ENCODE measurements around the gene ZPLD1. TPM values are rescaled to one million over a fixed set of nuclear protein-coding genes. Genes with fewer than 3 reads are reported as not detected.

The ZPLD1 gene
- total and polyA plus RNA-seq, 5 donors from 2014 or later = not detected

DNA sequence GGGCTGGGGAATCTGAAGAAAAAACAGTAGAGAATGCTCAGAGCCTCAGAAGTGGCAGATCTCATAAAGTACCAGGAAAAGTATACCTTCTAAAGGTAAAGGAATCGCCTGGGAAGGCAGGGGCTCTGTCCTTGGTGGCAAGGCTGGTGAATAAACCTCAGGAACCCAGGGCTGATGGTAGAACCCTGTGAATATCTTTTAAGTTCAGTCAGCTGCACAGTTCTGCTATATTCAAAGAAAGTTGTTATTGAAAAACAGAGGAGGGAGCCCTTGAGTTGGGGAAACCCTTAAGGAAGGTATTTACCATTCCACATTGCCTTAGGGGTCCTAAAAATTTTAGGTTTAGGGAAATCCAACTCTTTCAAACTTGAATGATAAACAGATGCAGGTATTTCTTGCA lies 31.2 kb downstream of the ZPLD1 start:
- DNase-seq (no peak), ATAC-seq (ENCODE audit: low read depth in 2 of 2) (no peak)
- Mint-ChIP-seq H3K27ac (no peak overlapping the region), H3K36me3 (no peaks in the 10 kb centered on the region), H3K4me1 (no peaks in the 10 kb centered on the region), H3K27me3 (peaks cover 24% of the 10 kb centered on the region), H3K4me3 (no peak overlapping the region), H3K9me3 (peaks cover 0 to 2% (median 0%) of the 10 kb centered on the region in 7 donors)
- Histone ChIP-seq H3K27ac (ENCODE audit: insufficient read depth, low read length, poor library complexity, severe bottlenecking) (no peak overlapping the region), H3K4me1 (ENCODE audit: control insufficient read depth, insufficient read depth, low read length, poor library complexity, severe bottlenecking) (no peaks in the 10 kb centered on the region), H3K4me3 (ENCODE audit: low read depth, low read length) (no peak overlapping the region), H3K9me3 (ENCODE audit: control insufficient read depth in 2 of 2, low read length in 2 of 2) (no peaks in the 10 kb centered on the region), H3K36me3 (ENCODE audit: control insufficient read depth, insufficient read depth, low read length) (no peaks in the 10 kb centered on the region), H3K27me3 (ENCODE audit: control insufficient read depth, insufficient read depth, low read length) (no peaks in the 10 kb centered on the region)

DNA sequence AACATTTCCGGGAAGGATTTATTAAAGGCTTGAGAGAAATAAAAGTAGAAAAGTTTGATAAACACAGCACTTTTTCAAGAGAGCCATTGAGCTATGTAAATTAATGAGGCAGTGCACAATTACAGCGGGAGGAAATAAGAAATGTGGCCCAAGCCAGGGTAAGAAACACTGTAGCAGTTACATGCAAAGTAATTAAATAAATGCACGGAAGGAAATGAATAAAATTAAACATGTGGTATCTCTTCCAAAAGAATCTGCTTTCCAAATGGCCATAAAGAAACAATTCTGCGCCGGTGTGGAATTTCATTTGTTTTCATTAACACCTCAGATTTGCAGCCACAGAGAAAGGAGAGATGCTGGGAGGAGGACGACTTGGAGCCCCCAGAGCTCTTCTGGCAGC lies 35.3 kb downstream of the ZPLD1 start:
- H3K4me1 ChIP-seq (ENCODE audit: control insufficient read depth, insufficient read depth, low read length, poor library complexity, severe bottlenecking) = no peaks in the 10 kb centered on the region
- DNase-seq (no peak), ATAC-seq (ENCODE audit: low read depth in 2 of 2) (no peak)
- Mint-ChIP-seq H3K27ac (no peak overlapping the region), H3K4me1 (no peaks in the 10 kb centered on the region), H3K27me3 (peaks cover 14% of the 10 kb centered on the region), H3K9me3 (peaks cover 0 to 2% (median 0%) of the 10 kb centered on the region in 7 donors), H3K36me3 (no peaks in the 10 kb centered on the region), H3K4me3 (no peak overlapping the region)
- H3K36me3 ChIP-seq (ENCODE audit: control insufficient read depth, insufficient read depth, low read length) = no peaks in the 10 kb centered on the region
- no peaks in the 10 kb centered on the region for H3K27me3 ChIP-seq (ENCODE audit: control insufficient read depth, insufficient read depth, low read length)
- H3K9me3 ChIP-seq (ENCODE audit: control insufficient read depth in 2 of 2, low read length in 2 of 2) = no peaks in the 10 kb centered on the region
- H3K27ac ChIP-seq (ENCODE audit: insufficient read depth, low read length, poor library complexity, severe bottlenecking) = no peak overlapping the region
- H3K4me3 ChIP-seq (ENCODE audit: low read depth, low read length) = no peak overlapping the region

DNA sequence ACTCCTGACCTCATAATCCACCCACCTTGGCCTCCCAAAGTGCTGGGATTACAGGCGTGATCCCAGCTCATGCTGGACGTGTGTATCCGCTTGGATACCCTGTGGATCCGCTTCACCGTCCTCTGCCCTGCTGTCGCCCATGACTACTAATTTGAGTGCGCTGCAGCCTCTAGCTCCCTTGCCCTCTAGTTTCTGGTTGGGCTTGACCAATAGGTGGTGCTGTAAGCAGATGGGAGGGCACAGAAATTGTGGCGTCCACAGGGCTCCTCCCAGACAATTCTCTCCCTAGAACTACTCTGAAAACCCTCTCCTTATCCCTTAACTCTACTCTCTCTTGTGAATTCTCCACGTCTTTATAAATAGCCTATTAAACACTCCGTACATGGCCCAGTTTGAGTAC lies 36.2 kb downstream of the ZPLD1 start:
- H3K4me3 Mint-ChIP-seq = no peak overlapping the region
- peaks cover 14% of the 10 kb centered on the region for H3K27me3 Mint-ChIP-seq
- Histone ChIP-seq H3K27me3 (ENCODE audit: control insufficient read depth, insufficient read depth, low read length) (no peaks in the 10 kb centered on the region), H3K9me3 (ENCODE audit: control insufficient read depth in 2 of 2, low read length in 2 of 2) (no peaks in the 10 kb centered on the region), H3K27ac (ENCODE audit: insufficient read depth, low read length, poor library complexity, severe bottlenecking) (no peak overlapping the region), H3K4me3 (ENCODE audit: low read depth, low read length) (no peak overlapping the region), H3K4me1 (ENCODE audit: control insufficient read depth, insufficient read depth, low read length, poor library complexity, severe bottlenecking) (no peaks in the 10 kb centered on the region), H3K36me3 (ENCODE audit: control insufficient read depth, insufficient read depth, low read length) (no peaks in the 10 kb centered on the region)
- H3K36me3 Mint-ChIP-seq = no peaks in the 10 kb centered on the region
- ATAC-seq (ENCODE audit: low read depth in 2 of 2) (no peak), DNase-seq (no peak)
- H3K9me3 Mint-ChIP-seq = peaks cover 0 to 2% (median 0%) of the 10 kb centered on the region in 7 donors
- H3K4me1 Mint-ChIP-seq = no peaks in the 10 kb centered on the region
- no peak overlapping the region for H3K27ac Mint-ChIP-seq

DNA sequence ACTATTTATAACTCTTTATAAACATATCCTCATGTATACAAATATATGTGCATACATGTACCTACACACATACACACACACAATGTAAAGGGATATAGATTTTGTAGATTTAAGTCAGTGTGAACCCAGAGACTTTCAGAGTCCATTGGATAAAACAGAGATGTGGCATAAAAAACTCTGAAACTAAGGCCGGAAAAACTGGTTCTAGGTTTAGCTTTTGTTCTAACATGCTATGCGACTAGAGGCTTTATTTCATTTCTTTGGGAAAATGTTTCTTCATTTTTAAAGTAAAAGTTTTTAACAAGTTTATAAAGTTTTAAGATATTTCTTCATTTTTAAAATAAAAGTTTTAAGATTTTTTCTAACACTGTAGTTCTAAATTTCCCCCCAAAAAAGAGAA lies 36.7 kb downstream of the ZPLD1 start:
- Histone ChIP-seq H3K27ac (ENCODE audit: insufficient read depth, low read length, poor library complexity, severe bottlenecking) (no peak overlapping the region), H3K9me3 (ENCODE audit: control insufficient read depth in 2 of 2, low read length in 2 of 2) (no peaks in the 10 kb centered on the region), H3K4me3 (ENCODE audit: low read depth, low read length) (no peak overlapping the region), H3K27me3 (ENCODE audit: control insufficient read depth, insufficient read depth, low read length) (no peaks in the 10 kb centered on the region), H3K4me1 (ENCODE audit: control insufficient read depth, insufficient read depth, low read length, poor library complexity, severe bottlenecking) (no peaks in the 10 kb centered on the region), H3K36me3 (ENCODE audit: control insufficient read depth, insufficient read depth, low read length) (no peaks in the 10 kb centered on the region)
- Mint-ChIP-seq H3K27ac (no peak overlapping the region), H3K36me3 (no peaks in the 10 kb centered on the region), H3K27me3 (peaks cover 11% of the 10 kb centered on the region), H3K4me3 (no peak overlapping the region), H3K4me1 (no peaks in the 10 kb centered on the region), H3K9me3 (peaks cover 0 to 2% (median 0%) of the 10 kb centered on the region in 7 donors)
- DNase-seq = no peak
- ATAC-seq (ENCODE audit: low read depth in 2 of 2) = no peak

DNA sequence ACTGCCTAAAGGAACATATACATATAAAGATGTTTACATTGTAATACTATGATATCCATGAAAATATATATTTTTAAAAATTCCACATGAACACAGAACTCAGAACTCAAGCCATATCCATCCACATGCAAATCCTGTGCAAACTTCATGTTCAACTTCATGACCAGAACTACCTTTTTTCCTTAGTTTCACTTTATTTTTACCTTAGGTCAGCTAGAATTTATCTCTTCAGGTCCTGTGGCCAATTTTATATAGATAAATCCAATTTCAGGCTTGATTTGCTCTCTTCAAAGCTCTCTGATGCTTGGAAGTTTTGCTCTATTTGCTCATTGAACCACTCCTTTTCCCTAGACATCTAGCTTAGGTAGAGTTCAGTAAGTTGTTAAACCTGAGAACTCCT lies 38.8 kb downstream of the ZPLD1 start:
- no peak overlapping the region for H3K27ac Mint-ChIP-seq
- peaks cover 0 to 2% (median 0%) of the 10 kb centered on the region in 7 donors for H3K9me3 Mint-ChIP-seq
- ATAC-seq (ENCODE audit: low read depth in 2 of 2) = no peak
- no peak overlapping the region for H3K27ac ChIP-seq (ENCODE audit: insufficient read depth, low read length, poor library complexity, severe bottlenecking)
- peaks cover 3% of the 10 kb centered on the region for H3K27me3 Mint-ChIP-seq
- DNase-seq = no peak
- H3K4me1 Mint-ChIP-seq = no peaks in the 10 kb centered on the region
- H3K36me3 Mint-ChIP-seq = no peaks in the 10 kb centered on the region
- no peaks in the 10 kb centered on the region for H3K4me1 ChIP-seq (ENCODE audit: control insufficient read depth, insufficient read depth, low read length, poor library complexity, severe bottlenecking)
- H3K4me3 Mint-ChIP-seq = no peak overlapping the region
- no peaks in the 10 kb centered on the region for H3K9me3 ChIP-seq (ENCODE audit: control insufficient read depth in 2 of 2, low read length in 2 of 2)
- H3K27me3 ChIP-seq (ENCODE audit: control insufficient read depth, insufficient read depth, low read length) = no peaks in the 10 kb centered on the region
- no peak overlapping the region for H3K4me3 ChIP-seq (ENCODE audit: low read depth, low read length)
- H3K36me3 ChIP-seq (ENCODE audit: control insufficient read depth, insufficient read depth, low read length) = no peaks in the 10 kb centered on the region

DNA sequence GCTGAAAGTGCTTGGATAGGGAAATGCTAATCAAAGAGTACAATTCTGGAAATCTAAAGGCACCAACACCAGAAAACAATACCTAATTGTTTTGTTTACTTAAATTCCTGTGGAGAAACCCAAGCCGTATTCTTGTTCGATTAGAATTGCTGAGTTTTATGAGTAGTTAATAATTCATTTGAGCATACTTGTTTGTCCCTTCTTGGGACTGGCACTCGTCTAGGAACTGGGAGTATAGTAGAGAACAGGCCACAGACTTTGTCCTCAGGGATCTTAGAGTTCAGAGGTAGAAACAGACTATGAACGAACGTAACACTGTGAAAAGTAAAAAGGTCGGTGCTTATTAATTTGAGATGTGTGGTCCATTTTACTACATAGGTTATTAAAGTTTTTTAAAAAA lies 39.4 kb downstream of the ZPLD1 start:
- H3K36me3 ChIP-seq (ENCODE audit: control insufficient read depth, insufficient read depth, low read length) = no peaks in the 10 kb centered on the region
- no peaks in the 10 kb centered on the region for H3K27me3 Mint-ChIP-seq
- no peak overlapping the region for H3K4me3 Mint-ChIP-seq
- peaks cover 0 to 2% (median 0%) of the 10 kb centered on the region in 7 donors for H3K9me3 Mint-ChIP-seq
- H3K27me3 ChIP-seq (ENCODE audit: control insufficient read depth, insufficient read depth, low read length) = no peaks in the 10 kb centered on the region
- H3K4me3 ChIP-seq (ENCODE audit: low read depth, low read length) = no peak overlapping the region
- H3K27ac ChIP-seq (ENCODE audit: insufficient read depth, low read length, poor library complexity, severe bottlenecking) = no peak overlapping the region
- H3K4me1 Mint-ChIP-seq = no peaks in the 10 kb centered on the region
- H3K36me3 Mint-ChIP-seq = no peaks in the 10 kb centered on the region
- DNase-seq (no peak), ATAC-seq (ENCODE audit: low read depth in 2 of 2) (no peak)
- no peaks in the 10 kb centered on the region for H3K4me1 ChIP-seq (ENCODE audit: control insufficient read depth, insufficient read depth, low read length, poor library complexity, severe bottlenecking)
- H3K9me3 ChIP-seq (ENCODE audit: control insufficient read depth in 2 of 2, low read length in 2 of 2) = no peaks in the 10 kb centered on the region
- no peak overlapping the region for H3K27ac Mint-ChIP-seq

DNA sequence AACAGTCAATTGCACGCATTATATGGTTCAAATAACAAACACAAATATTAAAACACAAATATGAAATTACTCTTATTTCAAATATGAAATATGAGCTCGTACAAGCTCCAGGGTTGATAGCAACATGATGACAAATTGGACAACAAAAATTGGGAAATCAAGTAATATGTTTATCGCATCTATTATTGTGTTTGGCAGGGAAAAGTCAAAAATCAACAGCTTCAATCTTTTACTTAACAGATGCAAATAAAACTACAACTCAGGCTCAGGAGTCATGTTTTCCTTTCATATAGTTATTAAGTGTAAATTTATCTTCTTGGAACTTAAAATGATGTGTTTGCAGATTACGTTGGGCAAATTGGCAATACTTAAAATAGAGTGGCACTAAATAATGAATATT lies 41.4 kb downstream of the ZPLD1 start:
- Mint-ChIP-seq H3K4me1 (no peaks in the 10 kb centered on the region), H3K27ac (no peak overlapping the region), H3K36me3 (no peaks in the 10 kb centered on the region), H3K9me3 (peaks cover 0 to under 1% (median 0%) of the 10 kb centered on the region in 7 donors), H3K4me3 (no peak overlapping the region), H3K27me3 (no peaks in the 10 kb centered on the region)
- Histone ChIP-seq H3K36me3 (ENCODE audit: control insufficient read depth, insufficient read depth, low read length) (no peaks in the 10 kb centered on the region), H3K27ac (ENCODE audit: insufficient read depth, low read length, poor library complexity, severe bottlenecking) (no peak overlapping the region), H3K27me3 (ENCODE audit: control insufficient read depth, insufficient read depth, low read length) (no peaks in the 10 kb centered on the region), H3K9me3 (ENCODE audit: control insufficient read depth in 2 of 2, low read length in 2 of 2) (no peaks in the 10 kb centered on the region), H3K4me3 (ENCODE audit: low read depth, low read length) (no peak overlapping the region), H3K4me1 (ENCODE audit: control insufficient read depth, insufficient read depth, low read length, poor library complexity, severe bottlenecking) (no peaks in the 10 kb centered on the region)
- no peak for ATAC-seq (ENCODE audit: low read depth in 2 of 2)
- no peak for DNase-seq

DNA sequence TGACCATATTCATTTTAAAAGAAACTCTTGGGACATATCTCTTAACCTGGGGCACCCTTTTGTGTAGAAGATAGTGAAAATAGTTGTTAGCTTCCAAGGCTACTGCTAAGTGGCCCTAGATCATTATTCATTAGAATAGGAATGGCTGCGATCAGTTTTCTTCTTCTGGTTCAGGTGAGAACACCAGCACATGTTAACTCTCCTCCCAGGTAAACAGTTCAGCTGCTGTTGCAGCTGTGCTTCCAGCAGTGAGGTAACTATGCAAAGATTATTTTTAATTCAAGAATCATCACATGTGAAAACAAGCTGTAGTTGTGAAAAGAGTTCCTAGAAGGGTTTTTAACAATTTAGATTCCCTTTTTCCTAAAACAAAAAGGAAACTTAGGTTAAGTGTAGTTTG lies 43.3 kb downstream of the ZPLD1 start:
- no peaks in the 10 kb centered on the region for H3K36me3 ChIP-seq (ENCODE audit: control insufficient read depth, insufficient read depth, low read length)
- H3K4me3 ChIP-seq (ENCODE audit: low read depth, low read length) = no peak overlapping the region
- no peaks in the 10 kb centered on the region for H3K9me3 Mint-ChIP-seq
- no peak for DNase-seq
- no peak for ATAC-seq (ENCODE audit: low read depth in 2 of 2)
- H3K27ac Mint-ChIP-seq = no peak overlapping the region
- H3K4me1 Mint-ChIP-seq = no peaks in the 10 kb centered on the region
- H3K36me3 Mint-ChIP-seq = no peaks in the 10 kb centered on the region
- H3K4me1 ChIP-seq (ENCODE audit: control insufficient read depth, insufficient read depth, low read length, poor library complexity, severe bottlenecking) = no peaks in the 10 kb centered on the region
- H3K27ac ChIP-seq (ENCODE audit: insufficient read depth, low read length, poor library complexity, severe bottlenecking) = no peak overlapping the region
- H3K27me3 ChIP-seq (ENCODE audit: control insufficient read depth, insufficient read depth, low read length) = no peaks in the 10 kb centered on the region
- H3K9me3 ChIP-seq (ENCODE audit: control insufficient read depth in 2 of 2, low read length in 2 of 2) = no peaks in the 10 kb centered on the region
- H3K4me3 Mint-ChIP-seq = no peak overlapping the region
- no peaks in the 10 kb centered on the region for H3K27me3 Mint-ChIP-seq

Data from CD4-positive, CD25-positive, alpha-beta regulatory T cell (primary cell).